Measurements from ENCODE around the gene FAM50A. TPM values are rescaled to one million over a fixed set of nuclear protein-coding genes. Genes with fewer than 3 reads are reported as not detected.
"Not testable (repeated sequence)": the region's sequence is repeated elsewhere in the genome, so short reads cannot be mapped to it uniquely, and the experiment has no call there.

The FAM50A gene
- 77.0 TPM for total RNA-seq (ENCODE audit: unreplicated experiment)
- long read RNA-seq, transcript FAM50A-202 (13 exons, 1,352 nt): major isoform, 70 of 84 reads
- long read RNA-seq, partial matches to known transcripts: 1 of 84 reads
- long read RNA-seq, other reads (novel, unspliced or antisense): 11 of 84 reads

- H3K27me3 Mint-ChIP-seq (ENCODE audit: unreplicated experiment): peaks cover 3% of the 10 kb centered on the region
- H3K9me3 Mint-ChIP-seq (ENCODE audit: unreplicated experiment): no peaks in the 10 kb centered on the region
- H3K4me1 Mint-ChIP-seq (ENCODE audit: unreplicated experiment): no peaks in the 10 kb centered on the region
- H3K4me3 Mint-ChIP-seq (ENCODE audit: unreplicated experiment): peak within 1 kb of the TSS; percentile 85
- no peaks in the 10 kb centered on the region for H3K36me3 Mint-ChIP-seq (ENCODE audit: low read depth, unreplicated experiment)
- TF ChIP-seq CTCF (IDR thresholded peaks at IDR 0.05; ENCODE audit: unreplicated experiment): no peak
- H3K27ac Mint-ChIP-seq (ENCODE audit: unreplicated experiment): peak within 1 kb of the TSS; percentile 61
- DNase-seq (ENCODE audit: low spot score): peak; percentile 60
Observed at GRCh38 chrX:154443992-154444754, at the start of gene FAM50A. FAM50A (plus strand) TSS chrX:154444141; CDS start chrX:154444236, 95 bp downstream.

GRCh38 chrX:154396363-154396762 lies 47.6 kb upstream of the FAM50A start:
- peaks cover 12% of the 10 kb centered on the region for H3K4me1 Mint-ChIP-seq (ENCODE audit: unreplicated experiment)
- H3K36me3 Mint-ChIP-seq (ENCODE audit: low read depth, unreplicated experiment): peaks cover 17% of the 10 kb centered on the region
- H3K4me3 Mint-ChIP-seq (ENCODE audit: unreplicated experiment): peak overlapping the region; percentile 79
- not testable (repeated sequence) for DNase-seq (ENCODE audit: low spot score); H3K9me3 Mint-ChIP-seq (ENCODE audit: unreplicated experiment); H3K27ac Mint-ChIP-seq (ENCODE audit: unreplicated experiment)
- H3K27me3 Mint-ChIP-seq (ENCODE audit: unreplicated experiment): peaks cover 21% of the 10 kb centered on the region

- peak overlapping the region; percentile 99 for H3K27ac Mint-ChIP-seq (ENCODE audit: unreplicated experiment)
- H3K9me3 Mint-ChIP-seq (ENCODE audit: unreplicated experiment): no peaks in the 10 kb centered on the region
- no peak for TF ChIP-seq CTCF (IDR thresholded peaks at IDR 0.05; ENCODE audit: unreplicated experiment)
- peaks cover 17% of the 10 kb centered on the region for H3K36me3 Mint-ChIP-seq (ENCODE audit: low read depth, unreplicated experiment)
- H3K4me3 Mint-ChIP-seq (ENCODE audit: unreplicated experiment): peak overlapping the region; percentile 99
- peaks cover 21% of the 10 kb centered on the region for H3K27me3 Mint-ChIP-seq (ENCODE audit: unreplicated experiment)
- peak; percentile 64 for DNase-seq (ENCODE audit: low spot score)
- peaks cover 12% of the 10 kb centered on the region for H3K4me1 Mint-ChIP-seq (ENCODE audit: unreplicated experiment)
Observed at GRCh38 chrX:154396973-154397887, 46.7 kb upstream of the FAM50A start.

GRCh38 chrX:154397888-154398667 lies 45.9 kb upstream of the FAM50A start, which contains the start of gene RPL10:
RPL10 (plus strand) TSS chrX:154398377; CDS start chrX:154398520, 143 bp downstream.
- peak within 1 kb of the TSS; percentile 99 for H3K4me3 Mint-ChIP-seq (ENCODE audit: unreplicated experiment)
- no peaks in the 10 kb centered on the region for H3K9me3 Mint-ChIP-seq (ENCODE audit: unreplicated experiment)
- H3K36me3 Mint-ChIP-seq (ENCODE audit: low read depth, unreplicated experiment): peaks cover 17% of the 10 kb centered on the region
- peak within 1 kb of the TSS; percentile 99 for H3K27ac Mint-ChIP-seq (ENCODE audit: unreplicated experiment)
- H3K27me3 Mint-ChIP-seq (ENCODE audit: unreplicated experiment): peaks cover 21% of the 10 kb centered on the region
- H3K4me1 Mint-ChIP-seq (ENCODE audit: unreplicated experiment): peaks cover 12% of the 10 kb centered on the region
- peak; percentile 83 for DNase-seq (ENCODE audit: low spot score)
- no peak for TF ChIP-seq CTCF (IDR thresholded peaks at IDR 0.05; ENCODE audit: unreplicated experiment)
